Mesendoderm (in vitro differentiated cells): ENCODE measurements around the gene ADI1.

Experiments
- DNase-seq: peaks from one replicate; pipeline ENCODE4 v3.0.0; 2013
- H2AK5ac ChIP-seq: 2 replicates; pipeline ENCODE4 v1.6.1; 2013; ENCODE audit warnings: low read length, inconsistent platforms
- H2BK120ac ChIP-seq: 2 replicates; pipeline ENCODE4 v1.6.1; 2013; ENCODE audit warnings: low read depth, mild to moderate bottlenecking, low read length, moderate library complexity, mixed read lengths
- H2BK15ac ChIP-seq: replicated peaks from 2 replicates; pipeline ENCODE4 v1.6.1; 2013; ENCODE audit warnings: low read depth, mild to moderate bottlenecking, moderate library complexity
- H2BK5ac ChIP-seq: 2 replicates; pipeline ENCODE4 v1.6.1; 2013; ENCODE audit warnings: low read length, inconsistent platforms
- H3K18ac ChIP-seq: 2 replicates; pipeline ENCODE4 v1.6.1; 2013; ENCODE audit warnings: mild to moderate bottlenecking, low read length, mixed read lengths
- H3K23ac ChIP-seq: one replicate; pipeline ENCODE4 v1.6.1; 2013; ENCODE audit warnings: low read length
- H3K27ac ChIP-seq: 2 replicates; pipeline ENCODE4 v1.5.1; 2013; ENCODE audit warnings: low read depth, mild to moderate bottlenecking, inconsistent platforms, low read length, moderate library complexity
- H3K27me3 ChIP-seq: 2 replicates; pipeline ENCODE4 v1.6.1; 2013; ENCODE audit warnings: low read length, control low read depth, mild to moderate bottlenecking, inconsistent platforms; ENCODE audit not compliant: insufficient read depth, poor library complexity
- H3K36me3 ChIP-seq: 2 replicates; pipeline ENCODE4 v1.6.1; 2013; ENCODE audit warnings: low read length, inconsistent platforms; ENCODE audit not compliant: control insufficient read depth, insufficient read depth
- H3K4ac ChIP-seq: one replicate; pipeline ENCODE4 v1.6.1; 2013; ENCODE audit warnings: low read depth, mild to moderate bottlenecking, low read length, moderate library complexity
- H3K4me1 ChIP-seq: 2 replicates; pipeline ENCODE4 v1.6.1; 2013; ENCODE audit warnings: low read depth, low read length, inconsistent platforms; ENCODE audit not compliant: control insufficient read depth
- H3K4me2 ChIP-seq: 2 replicates; pipeline ENCODE4 v1.6.1; 2013; ENCODE audit warnings: low read length
- H3K4me3 ChIP-seq: 2 replicates; pipeline ENCODE4 v1.5.1; 2013; ENCODE audit warnings: mild to moderate bottlenecking, low read length
- H3K56ac ChIP-seq: one replicate; pipeline ENCODE4 v1.6.1; 2013; ENCODE audit warnings: low read length
- H3K79me1 ChIP-seq: 2 replicates; pipeline ENCODE4 v1.6.1; 2013; ENCODE audit warnings: low read length, inconsistent platforms
- H3K79me2 ChIP-seq: 2 replicates; pipeline ENCODE4 v1.6.1; 2013; ENCODE audit warnings: mild to moderate bottlenecking, low read length; ENCODE audit not compliant: control insufficient read depth, insufficient read depth
- H3K9ac ChIP-seq: 2 replicates; pipeline ENCODE4 v1.6.1; 2013; ENCODE audit warnings: low read length, inconsistent platforms
- H4K5ac ChIP-seq: one replicate; pipeline ENCODE4 v1.6.1; 2013; ENCODE audit warnings: low read length
- H4K8ac ChIP-seq: one replicate; pipeline ENCODE4 v1.6.1; 2013; ENCODE audit warnings: low read depth, mild to moderate bottlenecking, control low read depth, low read length, moderate library complexity
- WGBS: extraction: QIAGEN DNeasy Blood & Tissue Kit; methylation state at CpG from one replicate; pipeline ENCODE4 v1.1.7; 2013; ENCODE audit warnings: low lambda C conversion rate, missing lambda C conversion rate; ENCODE audit not compliant: insufficient coverage; ENCODE audit errors: extremely low coverage; 5-methylcytosine and 5-hydroxymethylcytosine counted together

The ADI1 gene

GRCh38 chr2:3451926-3452671 lies 67.2 kb downstream of the ADI1 start:
- Histone ChIP-seq H2BK120ac (no peak overlapping the region), H4K8ac (no peak overlapping the region), H3K4me3 (no peak overlapping the region), H3K18ac (no peak overlapping the region), H3K27me3 (no peaks in the 10 kb centered on the region), H3K4ac (no peak overlapping the region), H4K5ac (no peak overlapping the region), H3K36me3 (peaks cover 4% of the 10 kb centered on the region), H3K79me2 (no peaks in the 10 kb centered on the region), H3K56ac (no peak overlapping the region), H2AK5ac (no peak overlapping the region), H3K27ac (no peak overlapping the region), H3K4me1 (no peaks in the 10 kb centered on the region), H3K79me1 (no peaks in the 10 kb centered on the region), H3K9ac (no peak overlapping the region), H2BK5ac (no peak overlapping the region), H3K4me2 (no peak overlapping the region), H3K23ac (no peak overlapping the region), H2BK15ac (no peak overlapping the region)
- peak; percentile 14 for DNase-seq
- no CpG with 5 or more reads among the region's 17 CpGs for WGBS

DNA sequence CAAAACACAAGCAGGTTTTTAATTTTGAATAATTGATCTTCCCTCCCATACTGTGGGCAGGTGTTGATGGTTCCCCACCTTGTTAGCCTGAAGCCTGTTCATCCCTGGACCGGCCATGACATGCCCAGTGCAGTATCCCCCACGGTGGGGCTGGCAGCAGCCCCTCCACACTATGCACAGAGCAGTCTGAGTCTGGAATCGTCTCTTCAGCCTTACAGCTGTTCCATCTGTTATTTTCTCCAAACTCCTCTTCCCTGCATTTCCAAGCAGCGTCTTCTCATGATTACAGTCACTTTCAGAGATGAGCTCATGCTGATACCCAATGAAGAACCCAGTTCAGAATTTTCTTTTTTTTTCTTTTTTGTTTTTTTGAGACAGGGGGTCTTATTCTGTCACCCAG lies 68.2 kb downstream of the ADI1 start:
- no peak overlapping the region for H2AK5ac ChIP-seq
- peaks cover 2% of the 10 kb centered on the region for H3K36me3 ChIP-seq
- H4K5ac ChIP-seq: no peak overlapping the region
- H2BK5ac ChIP-seq: no peak overlapping the region
- no peaks in the 10 kb centered on the region for H3K4me1 ChIP-seq
- no peak overlapping the region for H3K27ac ChIP-seq
- H3K79me1 ChIP-seq: no peaks in the 10 kb centered on the region
- WGBS: no CpG with 5 or more reads among the region's 4 CpGs
- no peak overlapping the region for H3K4me2 ChIP-seq
- H3K56ac ChIP-seq: no peak overlapping the region
- no peak overlapping the region for H2BK15ac ChIP-seq
- no peak overlapping the region for H3K18ac ChIP-seq
- no peak overlapping the region for H3K23ac ChIP-seq
- H2BK120ac ChIP-seq: no peak overlapping the region
- H3K9ac ChIP-seq: no peak overlapping the region
- no peak overlapping the region for H4K8ac ChIP-seq
- H3K4ac ChIP-seq: no peak overlapping the region
- DNase-seq: no peak
- H3K27me3 ChIP-seq: no peaks in the 10 kb centered on the region
- H3K79me2 ChIP-seq: no peaks in the 10 kb centered on the region
- no peak overlapping the region for H3K4me3 ChIP-seq

GRCh38 chr2:3450385-3451010 lies 68.8 kb downstream of the ADI1 start:
- H3K56ac ChIP-seq: no peak overlapping the region
- no peaks in the 10 kb centered on the region for H3K79me2 ChIP-seq
- H3K4me3 ChIP-seq: no peak overlapping the region
- H3K18ac ChIP-seq: no peak overlapping the region
- no peak overlapping the region for H4K8ac ChIP-seq
- no peak overlapping the region for H4K5ac ChIP-seq
- H2BK5ac ChIP-seq: no peak overlapping the region
- no peak overlapping the region for H3K27ac ChIP-seq
- H3K4ac ChIP-seq: no peak overlapping the region
- no peak overlapping the region for H2AK5ac ChIP-seq
- DNase-seq: no peak
- H3K23ac ChIP-seq: no peak overlapping the region
- H3K79me1 ChIP-seq: no peaks in the 10 kb centered on the region
- H3K9ac ChIP-seq: no peak overlapping the region
- H2BK120ac ChIP-seq: no peak overlapping the region
- H3K27me3 ChIP-seq: no peaks in the 10 kb centered on the region
- no peak overlapping the region for H3K4me2 ChIP-seq
- no CpG with 5 or more reads among the region's 16 CpGs for WGBS
- peaks cover 2% of the 10 kb centered on the region for H3K36me3 ChIP-seq
- H3K4me1 ChIP-seq: no peaks in the 10 kb centered on the region
- no peak overlapping the region for H2BK15ac ChIP-seq

GRCh38 chr2:3449936-3450335 lies 69.4 kb downstream of the ADI1 start:
- no peak overlapping the region for H3K23ac ChIP-seq
- peaks cover 2% of the 10 kb centered on the region for H3K36me3 ChIP-seq
- H3K4me3 ChIP-seq: no peak overlapping the region
- H3K4ac ChIP-seq: no peak overlapping the region
- no peaks in the 10 kb centered on the region for H3K79me2 ChIP-seq
- H4K8ac ChIP-seq: no peak overlapping the region
- H3K4me1 ChIP-seq: no peaks in the 10 kb centered on the region
- no peak overlapping the region for H3K4me2 ChIP-seq
- no peaks in the 10 kb centered on the region for H3K27me3 ChIP-seq
- no peak overlapping the region for H3K9ac ChIP-seq
- WGBS: no CpG with 5 or more reads among the region's 11 CpGs
- no peaks in the 10 kb centered on the region for H3K79me1 ChIP-seq
- H3K56ac ChIP-seq: no peak overlapping the region
- no peak overlapping the region for H3K27ac ChIP-seq
- H3K18ac ChIP-seq: no peak overlapping the region
- no peak overlapping the region for H2BK5ac ChIP-seq
- H2AK5ac ChIP-seq: no peak overlapping the region
- no peak overlapping the region for H4K5ac ChIP-seq
- no peak for DNase-seq
- no peak overlapping the region for H2BK120ac ChIP-seq
- no peak overlapping the region for H2BK15ac ChIP-seq

DNA sequence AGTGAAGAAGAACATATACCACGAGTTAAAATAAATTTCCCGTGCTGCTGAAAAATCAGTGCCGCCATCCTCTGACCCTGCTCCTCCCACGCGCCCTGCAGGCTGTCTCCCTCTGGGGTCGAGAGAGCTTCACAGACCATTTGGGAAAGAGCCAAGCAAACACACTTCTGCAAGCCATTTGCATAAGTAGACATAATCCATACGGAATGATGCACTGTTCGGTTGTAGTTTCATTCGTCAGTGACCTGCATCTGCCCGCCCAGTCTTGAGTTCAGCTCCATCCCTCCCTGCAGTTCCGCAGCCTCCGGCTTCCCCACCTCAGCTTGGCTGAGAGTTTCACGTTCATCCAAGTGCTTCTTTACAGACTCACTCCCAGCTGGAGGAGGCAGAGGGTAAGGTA lies 70.2 kb downstream of the ADI1 start:
- WGBS: no CpG with 5 or more reads among the region's 13 CpGs
- no peak overlapping the region for H4K8ac ChIP-seq
- H3K27ac ChIP-seq: no peak overlapping the region
- no peaks in the 10 kb centered on the region for H3K79me1 ChIP-seq
- no peak overlapping the region for H2AK5ac ChIP-seq
- no peaks in the 10 kb centered on the region for H3K79me2 ChIP-seq
- H3K4ac ChIP-seq: no peak overlapping the region
- H3K18ac ChIP-seq: no peak overlapping the region
- DNase-seq: no peak
- no peak overlapping the region for H4K5ac ChIP-seq
- no peak overlapping the region for H2BK15ac ChIP-seq
- H3K36me3 ChIP-seq: peaks cover 5% of the 10 kb centered on the region
- H3K9ac ChIP-seq: no peak overlapping the region
- H3K23ac ChIP-seq: no peak overlapping the region
- no peak overlapping the region for H2BK5ac ChIP-seq
- no peak overlapping the region for H3K56ac ChIP-seq
- H3K27me3 ChIP-seq: no peaks in the 10 kb centered on the region
- no peak overlapping the region for H3K4me3 ChIP-seq
- H2BK120ac ChIP-seq: no peak overlapping the region
- H3K4me2 ChIP-seq: no peak overlapping the region
- H3K4me1 ChIP-seq: no peaks in the 10 kb centered on the region
